SU-DHL-6 (cell line): Measurements from ENCODE around the gene OPTN.

Experiments
- H2AFZ ChIP-seq: fragments of 200-600 bp; sonication (generic); 2 replicates; pipeline ENCODE4 v1.6.1; 2014; ENCODE audit warnings: low read depth, mild to moderate bottlenecking, moderate library complexity, mixed read lengths, antibody characterized with exemption, low read length; ENCODE audit not compliant: severe bottlenecking
- H3F3A ChIP-seq: fragments of 200-600 bp; shearing (Covaris generic); 2 replicates; pipeline ENCODE4 v1.6.0; 2016; ENCODE audit warnings: antibody characterized with exemption, mild to moderate bottlenecking; ENCODE audit not compliant: insufficient read depth
- H3K27ac ChIP-seq: fragments of 200-600 bp; sonication (generic); 2 replicates; pipeline ENCODE4 v1.5.1; 2016; ENCODE audit warnings: low read depth, mild to moderate bottlenecking, low read length, moderate library complexity, mixed read lengths
- H3K27me3 ChIP-seq: fragments of 200-600 bp; sonication (generic), shearing (Covaris generic); 2 replicates; pipeline ENCODE4 v1.6.0; 2014; ENCODE audit warnings: mild to moderate bottlenecking, low read length
- H3K36me3 ChIP-seq: fragments of 200-600 bp; sonication (generic); 2 replicates; pipeline ENCODE4 v1.6.1; 2014; ENCODE audit warnings: mild to moderate bottlenecking, low read length, mixed read lengths
- H3K4me2 ChIP-seq: fragments of 300-600, 200-600 bp; shearing (Covaris generic), sonication (generic); 2 replicates; pipeline ENCODE4 v1.6.0; 2014; ENCODE audit warnings: low read length, low read depth, mild to moderate bottlenecking; ENCODE audit not compliant: poor library complexity, severe bottlenecking
- H3K4me3 ChIP-seq: fragments of 200-600 bp; sonication (generic); 2 replicates; pipeline ENCODE4 v1.5.1; 2014; ENCODE audit warnings: antibody characterized with exemption, low read length, mild to moderate bottlenecking, mixed read lengths; ENCODE audit not compliant: insufficient read depth, poor library complexity, severe bottlenecking
- H3K79me2 ChIP-seq: fragments of 200-600 bp; sonication (generic); 2 replicates; pipeline ENCODE4 v1.6.1; 2014; ENCODE audit warnings: mild to moderate bottlenecking, low read length, moderate library complexity; ENCODE audit not compliant: insufficient read depth
- H3K9ac ChIP-seq: fragments of 200-600 bp; sonication (generic); 2 replicates; pipeline ENCODE4 v1.7.0; 2014; ENCODE audit warnings: mild to moderate bottlenecking, low read length
- H3K9me2 ChIP-seq: fragments of 200-600 bp; sonication (generic); replicated peaks from 2 replicates; pipeline ENCODE4 v1.6.1; 2014; ENCODE audit warnings: low read length; ENCODE audit not compliant: insufficient read depth
- H3K9me3 ChIP-seq: fragments of 200-600 bp; sonication (generic); 2 replicates; pipeline ENCODE4 v1.6.1; 2014; ENCODE audit warnings: low read length, mixed read lengths; ENCODE audit not compliant: insufficient read depth
- H4K20me1 ChIP-seq: fragments of 200-600 bp; sonication (generic); 2 replicates; pipeline ENCODE4 v1.6.1; 2014; ENCODE audit warnings: low read depth, mild to moderate bottlenecking, antibody characterized with exemption, low read length, moderate library complexity, mixed read lengths
- CTCF ChIP-seq: fragments of 200-600 bp; sonication (generic); IDR thresholded peaks from one replicate; pipeline ENCODE4 v1.5.1; 2017; ENCODE audit warnings: antibody characterized with exemption, mild to moderate bottlenecking, low read length, moderate library complexity; ENCODE audit not compliant: insufficient read depth, poor library complexity, severe bottlenecking
- EZH2phosphoT487 ChIP-seq: fragments of 200-600 bp; sonication (generic), shearing (Covaris generic); conservative IDR thresholded peaks from 2 replicates; pipeline ENCODE4 v1.6.1; 2018; ENCODE audit warnings: mild to moderate bottlenecking, antibody characterized with exemption, low read length, moderate library complexity, mixed read lengths

Gene OPTN

GRCh38 chr10:13121500-13121854, 21.5 kb downstream of the OPTN start:
- no peaks in the 10 kb centered on the region for H3F3A ChIP-seq
- H3K79me2 ChIP-seq, result no peaks in the 10 kb centered on the region
- no peak for TF ChIP-seq EZH2phosphoT487
- no peak for TF ChIP-seq CTCF
- no peak overlapping the region for H2AFZ ChIP-seq
- H3K27me3 ChIP-seq, result no peaks in the 10 kb centered on the region
- H3K9ac ChIP-seq, result no peak overlapping the region
- H3K4me2 ChIP-seq, result no peak overlapping the region
- H3K27ac ChIP-seq, result no peak overlapping the region
- no peak overlapping the region for H3K4me3 ChIP-seq
- no peaks in the 10 kb centered on the region for H3K9me2 ChIP-seq
- H3K36me3 ChIP-seq, result no peaks in the 10 kb centered on the region
- no peaks in the 10 kb centered on the region for H4K20me1 ChIP-seq
- H3K9me3 ChIP-seq, result no peaks in the 10 kb centered on the region

- TF ChIP-seq EZH2phosphoT487 (no peak), CTCF (no peak)
- Histone ChIP-seq H3K79me2 (no peaks in the 10 kb centered on the region), H3K4me2 (no peak overlapping the region), H2AFZ (no peak overlapping the region), H3K27me3 (no peaks in the 10 kb centered on the region), H3K27ac (no peak overlapping the region), H3K9me2 (no peaks in the 10 kb centered on the region), H4K20me1 (no peaks in the 10 kb centered on the region), H3K9ac (no peak overlapping the region), H3K4me3 (no peak overlapping the region), H3F3A (no peaks in the 10 kb centered on the region), H3K36me3 (no peaks in the 10 kb centered on the region), H3K9me3 (no peaks in the 10 kb centered on the region)
Observed at GRCh38 chr10:13136651-13137050, 36.7 kb downstream of the OPTN start.

- H3K27me3 ChIP-seq, result no peaks in the 10 kb centered on the region
- no peak overlapping the region for H3K9ac ChIP-seq
- H3F3A ChIP-seq, result no peaks in the 10 kb centered on the region
- no peaks in the 10 kb centered on the region for H3K9me3 ChIP-seq
- H2AFZ ChIP-seq, result no peak overlapping the region
- no peak overlapping the region for H3K4me3 ChIP-seq
- H3K4me2 ChIP-seq, result no peak overlapping the region
- TF ChIP-seq CTCF, result no peak
- no peak for TF ChIP-seq EZH2phosphoT487
- no peaks in the 10 kb centered on the region for H4K20me1 ChIP-seq
- H3K36me3 ChIP-seq, result no peaks in the 10 kb centered on the region
- no peaks in the 10 kb centered on the region for H3K9me2 ChIP-seq
- H3K27ac ChIP-seq, result no peak overlapping the region
- H3K79me2 ChIP-seq, result no peaks in the 10 kb centered on the region
Observed at GRCh38 chr10:13139150-13139549, 39.2 kb downstream of the OPTN start.

- Histone ChIP-seq H4K20me1 (no peaks in the 10 kb centered on the region), H3K36me3 (no peaks in the 10 kb centered on the region), H3K9me3 (no peaks in the 10 kb centered on the region), H3K4me3 (no peak overlapping the region), H3K4me2 (no peak overlapping the region), H3K27me3 (no peaks in the 10 kb centered on the region), H2AFZ (no peak overlapping the region), H3K9me2 (no peaks in the 10 kb centered on the region), H3K79me2 (no peaks in the 10 kb centered on the region), H3K27ac (no peak overlapping the region), H3F3A (no peaks in the 10 kb centered on the region), H3K9ac (no peak overlapping the region)
- no peak for TF ChIP-seq CTCF
- no peak for TF ChIP-seq EZH2phosphoT487
Observed at GRCh38 chr10:13139676-13140075, 39.7 kb downstream of the OPTN start.
